ENCODE measurements around the gene APOBEC4. TPM values are rescaled to one million over a fixed set of nuclear protein-coding genes. Genes with fewer than 3 reads are reported as not detected.

Gene APOBEC4
- total and polyA plus RNA-seq, 2 of the 13 experiments (the other 11 are each of a cell fraction or from before 2014, with no cell fraction given) = not detected

GRCh38 chr1:183635606-183636333, 17.3 kb downstream of the APOBEC4 start, which contains the start of gene ARPC5 (continued):
- TF ChIP-seq PATZ1 (CRISPR knock-in tag; IDR thresholded peaks at IDR 0.05) = peak; percentile 58; the same call in 1 of the 2 replicates
- TF ChIP-seq ZNF17 (CRISPR knock-in tag; IDR thresholded peaks at IDR 0.05) = no peak
- 0 out of 2 replicates have a peak, but pooled peaks have one; percentile 35 for TF ChIP-seq ZNF276 (CRISPR knock-in tag; IDR thresholded peaks at IDR 0.05; ENCODE audit: low read depth)
- TF ChIP-seq CAMTA2 (CRISPR knock-in tag; IDR thresholded peaks at IDR 0.05; ENCODE audit: borderline replicate concordance) = peak; percentile 66; the same call in 1 of the 2 replicates
- TF ChIP-seq ZGPAT (CRISPR knock-in tag; IDR thresholded peaks at IDR 0.05) = peak; percentile 51
- TF ChIP-seq PITX1 (CRISPR knock-in tag; IDR thresholded peaks at IDR 0.05) = peak; percentile 37; the same call in 1 of the 2 replicates
- TF ChIP-seq ZNF263 (CRISPR knock-in tag; IDR thresholded peaks at IDR 0.05) = no peak
- 0 out of 2 replicates have a peak, but pooled peaks have one; percentile 42 for TF ChIP-seq E2F5 (CRISPR knock-in tag; conservative IDR thresholded peaks at IDR 0.05)
- no peak for TF ChIP-seq GPBP1L1 (CRISPR knock-in tag; IDR thresholded peaks at IDR 0.05)
- TF ChIP-seq POLR2G (IDR thresholded peaks at IDR 0.05; ENCODE audit: low read depth, low read length) = peak; percentile 88
- peak; percentile 86 for TF ChIP-seq TFDP1 (CRISPR knock-in tag; IDR thresholded peaks at IDR 0.05; ENCODE audit: borderline replicate concordance)
- TF ChIP-seq ZNF713 (CRISPR knock-in tag; IDR thresholded peaks at IDR 0.05) = no peak
- TF ChIP-seq ZNF225 (CRISPR knock-in tag; IDR thresholded peaks at IDR 0.05) = peak; percentile 52; the same call in 1 of the 2 replicates
- peak; percentile 63 for TF ChIP-seq ZNF317 (CRISPR knock-in tag; IDR thresholded peaks at IDR 0.05)
- no peak for TF ChIP-seq ZNF720 (CRISPR knock-in tag; IDR thresholded peaks at IDR 0.05)
- 0 out of 2 replicates have a peak, but pooled peaks have one; percentile 37 for TF ChIP-seq ZNF672 (CRISPR knock-in tag; IDR thresholded peaks at IDR 0.05)
- no peak for TF ChIP-seq KAT2B (IDR thresholded peaks at IDR 0.05; ENCODE audit: borderline replicate concordance, low read depth, low read length)
- 0 out of 2 replicates have a peak, but pooled peaks have one; percentile 14 for TF ChIP-seq FOXA3 (CRISPR knock-in tag; IDR thresholded peaks at IDR 0.05)
- peak; percentile 48; the same call in 1 of the 2 replicates for TF ChIP-seq ZNF547 (CRISPR knock-in tag; IDR thresholded peaks at IDR 0.05)
- TF ChIP-seq CHCHD3 (CRISPR knock-in tag; IDR thresholded peaks at IDR 0.05) = no peak
- TF ChIP-seq RCOR2 (CRISPR knock-in tag; IDR thresholded peaks at IDR 0.05) = 0 out of 2 replicates have a peak, but pooled peaks have one; percentile 18
